WI38 (cell line): Measurements from ENCODE around the gene DDX31.
"Not testable (repeated sequence)": the region's sequence is repeated elsewhere in the genome, so short reads cannot be mapped to it uniquely, and the experiment has no call there.

Experiments used
- H3K4me3 ChIP-seq: 2 replicates; pipeline ENCODE4 v1.5.1; 2011; ENCODE audit warnings: low read depth, mild to moderate bottlenecking, control low read depth, low read length
- TF ChIP-seq, protein P1 (sequence below): IDR thresholded peaks from 2 replicates; pipeline ENCODE4 v1.5.1; 2012; ENCODE audit warnings: low read depth, mild to moderate bottlenecking, control low read depth, low read length

Gene DDX31

DNA sequence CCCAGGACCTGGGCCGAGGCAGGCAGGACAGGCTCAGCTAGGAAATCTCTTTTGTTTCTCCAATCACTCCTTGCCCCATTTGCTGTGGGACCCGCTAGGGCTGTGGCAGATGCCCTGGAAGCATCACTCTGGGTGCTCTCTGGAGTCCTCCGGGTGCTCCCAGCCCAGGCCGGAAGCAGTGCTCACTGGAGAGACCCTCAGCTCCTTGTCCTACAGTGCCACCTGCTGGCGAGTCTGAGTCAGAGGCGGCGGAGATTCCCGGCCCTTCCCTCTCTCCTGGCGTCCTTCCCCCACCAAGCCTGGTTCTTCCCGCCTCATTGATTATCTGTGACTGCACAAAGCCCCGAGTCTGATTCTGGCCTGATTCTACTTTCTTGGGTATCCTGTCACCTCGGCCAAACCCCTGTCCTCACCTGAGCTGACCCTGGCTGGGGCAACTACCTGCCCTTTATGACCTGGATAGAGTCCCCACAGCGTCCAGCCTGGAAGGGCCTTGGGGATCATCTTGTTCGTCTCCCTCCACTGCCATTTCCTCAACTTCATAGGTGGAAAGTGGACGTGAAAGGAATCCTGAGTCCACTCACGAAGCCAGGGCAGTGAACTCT lies 94.7 kb downstream of the DDX31 start:
- no peak overlapping the region for H3K4me3 ChIP-seq
- TF ChIP-seq, protein P1, sequence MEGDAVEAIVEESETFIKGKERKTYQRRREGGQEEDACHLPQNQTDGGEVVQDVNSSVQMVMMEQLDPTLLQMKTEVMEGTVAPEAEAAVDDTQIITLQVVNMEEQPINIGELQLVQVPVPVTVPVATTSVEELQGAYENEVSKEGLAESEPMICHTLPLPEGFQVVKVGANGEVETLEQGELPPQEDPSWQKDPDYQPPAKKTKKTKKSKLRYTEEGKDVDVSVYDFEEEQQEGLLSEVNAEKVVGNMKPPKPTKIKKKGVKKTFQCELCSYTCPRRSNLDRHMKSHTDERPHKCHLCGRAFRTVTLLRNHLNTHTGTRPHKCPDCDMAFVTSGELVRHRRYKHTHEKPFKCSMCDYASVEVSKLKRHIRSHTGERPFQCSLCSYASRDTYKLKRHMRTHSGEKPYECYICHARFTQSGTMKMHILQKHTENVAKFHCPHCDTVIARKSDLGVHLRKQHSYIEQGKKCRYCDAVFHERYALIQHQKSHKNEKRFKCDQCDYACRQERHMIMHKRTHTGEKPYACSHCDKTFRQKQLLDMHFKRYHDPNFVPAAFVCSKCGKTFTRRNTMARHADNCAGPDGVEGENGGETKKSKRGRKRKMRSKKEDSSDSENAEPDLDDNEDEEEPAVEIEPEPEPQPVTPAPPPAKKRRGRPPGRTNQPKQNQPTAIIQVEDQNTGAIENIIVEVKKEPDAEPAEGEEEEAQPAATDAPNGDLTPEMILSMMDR, result peak; percentile 82

DNA sequence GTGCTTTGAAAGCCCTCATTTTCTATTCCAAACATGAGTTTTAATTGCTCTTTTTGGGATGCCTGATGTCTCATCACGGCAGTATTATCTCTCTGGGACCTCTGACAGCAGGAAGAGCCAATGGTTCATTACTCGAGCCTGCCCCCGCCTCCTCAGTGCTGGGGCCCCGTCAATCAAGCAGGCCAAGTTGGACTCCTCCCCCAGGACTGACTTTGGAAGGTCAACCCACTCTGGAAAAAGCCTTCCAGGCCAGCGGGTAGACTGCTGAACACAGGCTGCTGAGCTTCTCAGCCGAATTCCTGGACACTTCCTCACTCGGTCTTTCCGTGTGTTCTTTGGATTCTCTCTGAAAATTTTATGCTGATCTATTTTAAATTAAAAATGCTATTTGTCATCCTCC lies 96.9 kb downstream of the DDX31 start:
- TF ChIP-seq, protein P1, result no peak
- H3K4me3 ChIP-seq, result no peak overlapping the region

DNA sequence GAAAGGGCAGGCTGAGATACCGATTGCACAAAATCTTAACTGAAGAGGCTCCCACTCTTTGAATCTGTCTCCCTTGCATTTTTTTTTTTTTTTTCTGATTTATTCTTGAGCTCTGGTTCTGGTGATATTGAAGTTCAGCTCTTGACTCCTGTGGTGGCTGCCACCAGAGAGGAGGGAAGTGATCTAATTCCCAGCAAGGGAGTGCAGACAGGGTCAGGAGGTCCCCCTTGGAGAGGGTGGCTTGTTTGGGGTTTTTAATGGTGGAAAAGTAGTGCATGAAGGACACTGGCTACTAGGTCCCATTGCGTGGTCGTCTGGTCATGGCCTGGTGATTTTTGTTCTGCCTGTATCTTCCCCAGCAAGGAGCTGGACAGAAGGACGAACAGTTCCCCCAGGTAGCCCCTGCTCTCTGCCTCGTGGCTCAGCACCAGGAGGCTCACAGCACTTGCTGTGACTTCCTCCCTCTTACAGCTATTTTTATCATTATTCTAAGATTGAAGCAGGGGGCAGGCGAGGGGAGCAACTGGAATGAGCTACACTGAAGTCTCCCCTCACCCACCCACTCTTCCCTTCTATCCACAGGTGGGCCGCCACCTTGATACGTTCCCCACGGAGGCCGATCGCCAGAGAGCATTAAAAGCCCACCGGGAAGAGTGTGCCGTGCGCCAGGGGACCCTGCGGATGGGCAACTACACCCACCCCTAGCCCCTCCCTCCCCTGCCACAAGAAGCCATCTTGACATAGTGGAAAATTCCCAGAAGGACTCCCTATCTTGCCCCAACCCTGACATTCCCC lies 97.8 kb downstream of the DDX31 start:
- no peak overlapping the region for H3K4me3 ChIP-seq
- TF ChIP-seq, protein P1, result no peak

DNA sequence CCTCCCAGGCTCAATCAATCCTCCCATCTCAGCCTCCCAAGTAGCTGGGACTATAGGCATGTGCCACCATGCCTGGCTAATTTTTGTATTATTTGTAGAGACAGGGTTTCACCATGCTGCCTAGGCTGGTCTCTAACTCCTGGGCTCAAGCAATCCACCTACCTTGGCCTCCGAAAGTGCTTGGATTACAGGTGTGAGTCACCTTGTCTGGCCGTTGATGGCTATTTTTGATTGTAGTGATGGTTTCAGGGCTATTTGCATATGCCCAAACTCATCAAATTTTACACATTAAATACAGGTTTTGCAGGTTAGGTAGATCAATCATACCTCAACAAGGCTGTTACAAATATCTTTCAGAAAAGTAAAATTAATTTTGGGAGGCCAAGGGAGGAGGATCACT lies 101.0 kb downstream of the DDX31 start:
- H3K4me3 ChIP-seq, result not testable (repeated sequence)

DNA sequence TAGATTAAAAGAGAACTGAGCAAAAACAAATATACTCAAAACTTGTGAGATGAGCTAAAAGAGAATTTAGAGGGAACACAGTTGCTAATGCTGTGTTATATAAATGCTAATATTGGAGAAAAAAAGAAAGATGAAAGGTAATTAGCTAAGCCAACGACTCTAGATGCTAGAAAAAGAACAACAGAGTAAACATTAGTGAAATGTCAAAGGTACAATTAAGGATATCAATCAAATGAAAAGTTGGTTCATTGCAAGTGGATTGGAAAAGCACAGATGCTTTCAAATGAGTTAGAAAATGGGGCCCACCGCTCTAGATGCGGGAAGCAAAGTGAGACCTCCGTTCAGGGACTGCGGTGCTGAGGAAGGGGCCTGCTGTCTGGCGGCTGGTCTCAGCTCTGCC lies 105.3 kb downstream of the DDX31 start:
- TF ChIP-seq, protein P1, result no peak
- H3K4me3 ChIP-seq, result no peak overlapping the region

DNA sequence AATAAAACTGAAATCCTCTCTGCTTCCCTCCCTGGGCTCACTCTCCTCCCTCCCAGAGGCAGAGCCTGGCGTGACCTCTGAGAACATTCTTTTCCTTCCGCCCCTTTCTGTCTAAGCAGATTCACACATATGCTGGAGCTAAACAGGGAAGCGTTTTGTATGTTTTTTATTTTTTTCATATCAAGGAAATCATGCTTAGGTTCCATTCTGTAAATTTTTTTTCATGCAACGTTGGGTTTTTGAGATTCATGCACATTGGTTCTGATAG lies 107.5 kb downstream of the DDX31 start:
- H3K4me3 ChIP-seq, result no peak overlapping the region
- TF ChIP-seq, protein P1, result no peak

DNA sequence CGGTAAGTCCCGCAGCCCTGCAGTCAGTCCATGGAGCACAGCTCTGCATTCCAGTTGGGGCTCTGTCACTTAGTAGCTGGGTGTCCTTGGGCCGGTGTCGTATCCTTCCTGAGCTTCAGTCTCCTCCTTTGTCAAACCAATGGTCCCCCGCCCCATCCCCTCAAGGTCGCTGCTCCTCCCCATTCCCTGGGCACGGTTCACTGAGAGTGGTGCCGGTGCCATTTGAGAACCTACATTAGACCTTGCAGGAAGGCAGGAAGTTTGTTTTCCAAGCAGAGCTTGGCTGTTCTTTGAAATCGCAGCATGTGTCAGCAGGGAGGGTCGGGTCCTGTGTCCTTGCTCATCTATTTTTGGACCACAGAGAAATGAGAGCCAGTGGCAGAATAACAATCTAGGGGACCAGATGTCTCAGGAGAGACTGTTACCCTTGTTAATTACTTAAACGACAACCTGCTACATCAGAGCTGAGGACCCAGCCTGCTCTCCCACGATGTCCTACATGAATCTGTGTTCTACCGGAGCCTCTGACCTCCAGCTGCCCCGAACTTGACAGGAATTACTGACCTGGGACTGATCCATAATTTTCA lies 109.1 kb downstream of the DDX31 start:
- TF ChIP-seq, protein P1, result no peak
- no peak overlapping the region for H3K4me3 ChIP-seq
